HG03064 (cell line): ENCODE results near the gene FADS1.

Source experiments
- ATAC-seq: cut with Tn5 transposase; IDR thresholded peaks from one replicate; pipeline ENCODE4 v1.9.1; 2021; ENCODE audit warnings: low read depth; ENCODE audit not compliant: unreplicated experiment

The FADS1 gene

GRCh38 chr11:61816736-61817455 is at the start of gene FADS1:
Gene FADS1 (minus strand): TSS chr11:61817003. CDS start chr11:61816929, 74 bp downstream.
- ATAC-seq: peak; percentile 48

DNA sequence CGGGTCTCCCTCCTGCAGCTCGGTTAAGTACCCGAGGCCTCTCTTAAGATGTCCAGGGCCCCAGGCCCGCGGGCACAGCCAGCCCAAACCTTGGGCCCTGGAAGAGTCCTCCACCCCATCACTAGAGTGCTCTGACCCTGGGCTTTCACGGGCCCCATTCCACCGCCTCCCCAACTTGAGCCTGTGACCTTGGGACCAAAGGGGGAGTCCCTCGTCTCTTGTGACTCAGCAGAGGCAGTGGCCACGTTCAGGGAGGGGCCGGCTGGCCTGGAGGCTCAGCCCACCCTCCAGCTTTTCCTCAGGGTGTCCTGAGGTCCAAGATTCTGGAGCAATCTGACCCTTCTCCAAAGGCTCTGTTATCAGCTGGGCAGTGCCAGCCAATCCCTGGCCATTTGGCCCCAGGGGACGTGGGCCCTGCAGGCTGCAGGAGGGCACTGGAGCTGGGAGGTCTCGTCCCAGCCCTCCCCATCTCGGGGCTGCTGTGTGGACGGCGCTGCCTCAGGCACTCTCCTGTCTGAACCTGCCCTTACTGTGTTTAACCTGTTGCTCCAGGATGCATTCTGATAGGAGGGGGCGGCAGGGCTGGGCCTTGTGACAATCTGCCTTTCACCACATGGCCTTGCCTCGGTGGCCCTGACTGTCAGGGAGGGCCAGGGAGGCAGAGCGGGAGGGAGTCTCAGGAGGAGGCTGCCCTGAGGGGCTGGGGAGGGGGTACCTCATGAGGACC is 49.6 kb upstream of the FADS1 start:
- ATAC-seq: no peak

- ATAC-seq: no peak
These were observed 48.3 kb upstream of the FADS1 start for GRCh38 chr11:61864814-61865775.

DNA sequence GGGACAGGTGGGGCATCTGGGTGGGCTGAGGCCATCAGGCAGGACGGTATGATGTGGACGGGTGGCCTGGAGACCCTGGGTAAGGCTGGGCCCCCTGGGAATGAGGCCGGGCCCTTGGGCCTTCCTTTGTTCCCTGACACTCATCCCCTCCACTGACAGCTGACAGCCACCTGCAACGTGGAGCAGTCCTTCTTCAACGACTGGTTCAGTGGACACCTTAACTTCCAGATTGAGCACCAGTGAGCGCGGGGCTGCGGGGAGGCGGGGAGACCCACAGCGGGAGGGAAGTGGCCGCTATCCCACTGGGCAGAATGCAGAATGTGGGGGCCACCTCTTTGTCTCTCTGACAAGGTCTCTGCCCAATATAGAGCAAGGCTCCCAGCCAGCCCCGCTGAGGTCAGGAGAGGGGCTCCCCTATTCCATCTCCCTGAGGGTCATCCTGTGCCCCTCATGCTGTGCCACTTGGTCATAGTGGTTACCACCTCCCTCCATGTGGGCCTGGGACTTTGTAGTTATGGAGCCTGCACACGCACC is 46.8 kb upstream of the FADS1 start:
- ATAC-seq: no peak

DNA sequence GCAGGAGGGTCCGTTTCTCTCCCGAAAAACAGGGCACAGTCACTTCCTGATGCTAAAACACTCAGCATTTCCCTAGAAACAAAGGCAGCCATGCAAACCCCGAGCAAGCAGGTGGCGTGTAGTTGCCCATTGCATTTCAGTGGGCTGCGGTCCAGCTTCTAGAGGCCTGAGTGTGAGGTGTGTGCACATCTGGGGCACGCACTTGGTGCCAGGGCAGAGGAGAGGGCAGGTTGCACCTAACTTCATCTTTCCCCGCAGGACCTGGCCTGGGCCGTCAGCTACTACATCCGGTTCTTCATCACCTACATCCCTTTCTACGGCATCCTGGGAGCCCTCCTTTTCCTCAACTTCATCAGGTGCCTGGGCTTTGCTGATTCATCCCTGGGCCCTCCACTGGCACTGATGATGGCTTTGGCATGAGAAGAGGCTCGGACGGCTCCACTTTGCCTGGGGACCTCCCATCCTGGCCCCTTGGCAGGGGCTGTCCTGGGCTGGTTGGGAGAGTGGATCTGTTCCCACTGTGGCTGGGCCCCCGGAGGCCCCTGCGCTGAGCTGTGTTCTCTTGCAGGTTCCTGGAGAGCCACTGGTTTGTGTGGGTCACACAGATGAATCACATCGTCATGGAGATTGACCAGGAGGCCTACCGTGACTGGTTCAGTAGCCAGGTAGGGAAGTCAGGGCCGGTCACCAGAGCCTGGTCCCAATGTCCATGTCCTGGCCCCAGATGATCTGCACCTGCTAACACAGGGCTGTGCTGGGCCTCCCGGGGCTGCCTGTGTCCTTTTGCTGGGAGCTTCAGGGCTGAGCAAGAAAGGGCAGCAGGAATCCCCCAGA is 46.1 kb upstream of the FADS1 start:
- no peak for ATAC-seq

- ATAC-seq: no peak
These were observed 44.8 kb upstream of the FADS1 start for GRCh38 chr11:61861634-61862033.

- ATAC-seq: no peak
These were observed 43.5 kb upstream of the FADS1 start for GRCh38 chr11:61860054-61860903.

GRCh38 chr11:61855939-61856680 is 39.3 kb upstream of the FADS1 start:
- ATAC-seq: no peak

GRCh38 chr11:61854966-61855714 is 38.3 kb upstream of the FADS1 start:
- no peak for ATAC-seq

DNA sequence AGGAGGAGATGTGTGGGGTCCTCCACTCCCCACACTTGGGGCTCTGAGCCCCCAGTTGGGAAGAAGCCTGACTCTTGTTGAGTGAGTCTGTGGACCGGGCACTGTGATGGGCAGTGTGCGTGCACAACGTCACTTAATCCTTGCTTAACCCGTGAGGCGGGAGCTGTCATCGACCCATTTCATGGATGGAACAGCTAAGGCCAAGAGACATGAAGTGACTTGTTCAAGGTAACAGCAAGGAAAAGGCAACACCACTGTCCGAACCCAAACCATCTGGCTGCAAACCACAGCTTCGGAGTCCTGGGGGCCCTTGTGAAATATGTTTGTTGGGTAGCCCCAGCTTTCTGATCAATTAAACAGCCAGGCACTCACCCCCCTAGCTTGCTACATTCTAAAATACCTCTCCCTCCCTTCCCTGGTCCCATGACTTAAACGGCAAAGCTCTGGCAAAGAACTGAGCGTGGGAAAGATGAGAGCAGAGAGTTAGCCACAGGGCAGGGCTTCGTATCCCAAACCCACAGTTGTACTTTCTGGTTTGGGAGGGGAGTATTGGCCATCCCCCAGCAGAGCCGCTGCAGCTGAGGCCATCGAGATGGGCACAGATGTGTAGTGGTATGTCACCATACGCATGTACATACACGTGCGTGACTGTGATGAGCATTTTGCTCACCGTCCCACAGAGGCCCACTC is 37.5 kb upstream of the FADS1 start:
- no peak for ATAC-seq

GRCh38 chr11:61853698-61854169 is 36.9 kb upstream of the FADS1 start:
- ATAC-seq: no peak

GRCh38 chr11:61851900-61852295 is 35.1 kb upstream of the FADS1 start:
- ATAC-seq: no peak

- ATAC-seq: no peak
These were observed 34.5 kb upstream of the FADS1 start for GRCh38 chr11:61851113-61851899.

DNA sequence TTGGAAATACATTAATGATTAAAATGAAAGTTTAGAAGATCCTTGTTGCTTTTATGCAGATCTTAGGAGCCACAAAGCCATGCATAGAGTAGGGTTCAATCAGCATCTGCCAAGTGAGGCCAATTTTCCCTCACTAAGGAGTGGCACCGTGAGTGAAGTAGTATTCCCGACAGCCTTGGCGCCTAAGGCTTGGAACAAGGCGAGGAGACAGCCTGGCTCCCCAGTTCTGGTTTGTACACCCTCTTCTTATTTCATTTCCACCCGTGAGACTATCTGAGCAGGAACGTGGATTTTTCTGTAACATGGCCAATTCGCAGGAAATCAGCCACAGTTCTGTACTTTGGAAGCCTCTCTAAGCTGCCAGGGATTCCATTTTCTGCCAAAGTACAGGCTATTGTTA is 33.9 kb upstream of the FADS1 start:
- ATAC-seq: no peak

- ATAC-seq: no peak
These were observed 31.8 kb upstream of the FADS1 start for GRCh38 chr11:61848631-61849030.

DNA sequence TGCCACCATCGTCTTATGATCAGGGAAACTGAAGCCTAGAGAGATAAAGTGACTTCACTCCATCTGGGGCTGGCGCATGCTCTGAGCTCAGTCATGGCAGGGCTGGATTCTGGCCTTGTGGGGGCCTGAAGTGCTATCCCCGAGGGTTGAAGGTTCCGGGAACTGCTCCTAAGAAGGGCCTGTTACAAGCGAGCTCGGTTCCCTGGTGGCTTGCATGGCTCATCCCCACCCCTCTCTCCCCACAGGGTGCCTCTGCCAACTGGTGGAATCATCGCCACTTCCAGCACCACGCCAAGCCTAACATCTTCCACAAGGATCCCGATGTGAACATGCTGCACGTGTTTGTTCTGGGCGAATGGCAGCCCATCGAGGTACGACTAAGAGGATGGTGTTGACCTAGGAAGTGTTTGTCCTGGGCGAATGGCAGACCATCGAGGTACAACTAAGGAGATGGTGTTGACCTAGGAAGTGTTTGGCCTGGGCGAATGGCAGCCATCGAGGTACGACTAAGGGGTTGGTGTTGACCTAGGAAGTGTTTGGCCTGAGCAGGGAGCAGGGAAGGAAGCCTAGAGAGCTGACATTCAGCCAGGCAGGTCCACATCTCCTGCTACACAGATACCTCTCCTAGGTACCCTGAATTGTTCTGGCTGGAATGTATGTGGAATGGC is 31.2 kb upstream of the FADS1 start:
- ATAC-seq: no peak
